Stomach (tissue), 9 donors: Measurements from ENCODE around the gene PRAC2. TPM values are rescaled to one million over a fixed set of nuclear protein-coding genes. Genes with fewer than 3 reads are reported as not detected.
"Not testable (repeated sequence)": the region's sequence is repeated elsewhere in the genome, so short reads cannot be mapped to it uniquely, and the experiment has no call there.

Source experiments
- DNase-seq, 2 donors: peaks; one replicate each; pipeline versions ENCODE4 v3.0.0 to v3.0.0-alpha.2; 2013 to 2019
- H3K27ac ChIP-seq, 5 donors: fragments of 200-600 bp in 4 of 5; sonication (generic) in 4 of 5; one replicate each; pipeline ENCODE4 v1.5.1; 2013 to 2019; ENCODE audit warnings: mild to moderate bottlenecking in 1 of 5, moderate library complexity in 1 of 5
- H3K27me3 ChIP-seq, 3 donors: fragments of 200-600 bp; sonication (generic); one replicate each; pipeline ENCODE4 v1.5.1; 2017 to 2019; ENCODE audit warnings: mixed run types in 1 of 3
- H3K36me3 ChIP-seq, 4 donors: fragments of 200-600 bp; sonication (generic); 1 replicate in 3 of 4; 2 replicates in 1 of 4; pipeline ENCODE4 v1.5.1; 2016 to 2019
- H3K4me1 ChIP-seq, 4 donors: fragments of 200-600 bp; sonication (generic); one replicate each; pipeline ENCODE4 v1.5.1; 2016 to 2019
- H3K4me3 ChIP-seq, 4 donors: fragments of 200-600 bp; sonication (generic) in 3 of 4; one replicate each; pipeline ENCODE4 v1.5.1; 2016 to 2019; ENCODE audit warnings: mild to moderate bottlenecking in 1 of 4
- H3K9me3 ChIP-seq, 4 donors: fragments of 200-600 bp; sonication (generic); one replicate each; pipeline ENCODE4 v1.5.1; 2016 to 2019
- CTCF ChIP-seq, 7 experiments: fragments of 450-650 bp in 4 of 7; fragments of 200-600 bp in 3 of 7; sonication (generic) in 3 of 7; IDR thresholded peaks; one replicate each; pipeline ENCODE4 v1.5.1; 2016 to 2019; ENCODE audit warnings: antibody characterized with exemption in 7 of 7, control low read depth in 2 of 7, mild to moderate bottlenecking in 1 of 7
- EP300 ChIP-seq: sonication (generic); formaldehyde crosslinking; IDR thresholded peaks from one replicate; pipeline ENCODE4 v1.6.1; 2017; ENCODE audit warnings: antibody characterized with exemption
- POLR2A ChIP-seq, 4 donors: fragments of 450-650 bp; IDR thresholded peaks; one replicate each; pipeline ENCODE4 v1.6.1; 2016; ENCODE audit warnings: antibody characterized with exemption in 4 of 4, control low read depth in 2 of 4, mild to moderate bottlenecking in 1 of 4, moderate library complexity in 1 of 4
- POLR2AphosphoS5 ChIP-seq, 3 donors: sonication (generic); formaldehyde crosslinking; IDR thresholded peaks; one replicate each; pipeline ENCODE4 v1.6.1; 2016; ENCODE audit warnings: antibody characterized with exemption in 3 of 3
- WGBS, 5 donors: extraction: QIAGEN DNeasy Blood & Tissue Kit in 3 of 5; methylation state at CpG; one replicate each; pipeline versions ENCODE4 v1.1.5 to v1.1.7; 2013 to 2018; 5-methylcytosine and 5-hydroxymethylcytosine counted together
- intact Hi-C: fragments of 100-400 bp; cut with DNase I; formaldehyde crosslinking; loops from one replicate; pipeline ENCODE4 v1.15.1; 2023; ENCODE audit warnings: low total_unique reads
- polyA plus RNA-seq, 3 donors: library from polyadenylated mRNA; stranded (reverse); fragments of 200-250 nt; gene quantifications; one replicate each; pipeline ENCODE4 v1.2.3, GENCODE V29; 2013
- total RNA-seq, 5 donors: library from RNA; depleted of rRNA; stranded (reverse); fragments of >200 nt; gene quantifications; one replicate each; pipeline versions ENCODE4 v1.1.0 to v1.2.3, GENCODE V29; 2014 to 2016
- donor health status: healthy with polysubstance abuse.
- donor health status: Bipolar disorder and iron deficiency.
- donor health status: healthy.

The PRAC2 gene
- total and polyA plus RNA-seq, 8 donors: not detected

GRCh38 chr17:48701864-48702532 lies 21.0 kb upstream of the PRAC2 start:
- TF ChIP-seq POLR2A (IDR thresholded peaks at IDR 0.05) (no peak), POLR2AphosphoS5 (IDR thresholded peaks at IDR 0.05) (no peak), CTCF (IDR thresholded peaks at IDR 0.05) (no peak), EP300 (no peak)

DNA sequence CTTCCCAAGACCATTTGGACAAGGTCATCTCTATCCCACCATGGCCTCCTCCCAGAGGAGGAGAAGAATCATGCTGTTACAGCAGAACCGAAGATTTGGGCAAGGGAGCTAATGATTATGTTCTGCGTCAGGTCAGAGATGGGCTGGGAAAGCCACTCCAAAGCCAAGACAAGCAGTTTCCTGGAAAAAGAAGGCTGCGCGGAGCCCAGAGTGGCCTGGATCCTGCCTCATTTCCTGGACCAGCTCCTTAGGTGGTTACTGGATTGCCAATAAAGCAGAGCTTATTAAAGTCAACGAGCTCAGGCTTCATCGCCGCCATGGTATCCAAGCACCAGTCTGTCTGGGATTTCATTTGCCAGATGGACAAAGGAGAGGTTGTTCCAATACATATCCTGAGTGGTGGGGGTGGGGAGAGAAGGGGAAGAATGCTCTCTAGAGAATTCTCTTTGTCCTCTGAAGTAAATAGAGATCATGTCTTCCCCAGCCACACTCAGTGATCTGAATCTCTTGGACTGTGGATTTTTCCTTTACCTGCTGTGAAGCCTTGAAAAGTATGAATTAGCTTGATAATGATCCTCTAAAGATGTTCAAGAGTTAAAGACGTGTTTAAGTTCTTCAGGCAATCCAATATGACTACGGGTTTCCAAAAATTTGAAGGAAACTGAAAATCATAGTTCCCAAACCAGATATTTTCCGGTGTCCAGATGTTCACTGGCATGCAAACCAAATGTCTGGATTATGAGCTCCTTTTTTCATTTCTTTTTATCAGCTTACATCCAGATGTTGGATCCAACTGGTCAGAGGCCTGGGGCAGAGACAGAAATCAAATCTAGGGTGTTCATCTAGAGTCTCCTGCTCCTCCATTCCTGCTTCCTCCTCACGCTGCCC lies 18.4 kb upstream of the PRAC2 start:
- WGBS, 5 donors: 68 to 82% (median 75%) methylated on average over 8 to 11 of the region's 11 CpGs
- DNase-seq: no peak
- H3K27me3 ChIP-seq: peaks cover 0 to 97% (median 43%) of the 10 kb centered on the region in 3 donors

More at GRCh38 chr17:48701864-48702532, 21.0 kb upstream of the PRAC2 start:
- Histone ChIP-seq H3K27me3 (peaks cover 4 to 94% (median 39%) of the 10 kb centered on the region in 3 donors), H3K27ac (no peak overlapping the region), H3K4me3 (no peak overlapping the region), H3K9me3 (no peaks in the 10 kb centered on the region), H3K36me3 (no peaks in the 10 kb centered on the region), H3K4me1 (no peaks in the 10 kb centered on the region)
- 89 to 94% (median 92%) methylated on average over 10 of the region's 10 CpGs for WGBS, 5 donors
- intact Hi-C loops: no loop called here
- no peak for DNase-seq

DNA sequence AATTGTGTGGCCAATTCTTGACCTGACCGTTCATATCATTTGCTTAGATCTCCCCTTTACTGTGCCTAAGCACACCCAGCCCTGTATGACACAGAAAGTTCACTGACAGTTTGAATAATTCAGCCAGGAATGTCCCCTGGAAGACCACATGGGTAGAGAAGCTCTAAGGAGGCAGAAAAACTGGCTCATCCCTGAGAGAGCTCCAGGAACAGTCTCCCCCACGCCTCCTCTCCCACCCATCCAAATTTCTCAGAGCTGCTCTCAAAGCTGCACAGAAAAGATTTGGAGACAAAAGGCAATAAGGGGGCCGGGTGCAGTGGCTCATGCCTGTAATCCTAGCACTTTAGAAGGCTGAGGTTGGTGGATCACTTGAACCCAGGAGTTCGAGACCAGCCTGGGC lies 11.9 kb upstream of the PRAC2 start:
- Histone ChIP-seq H3K27ac (no peak overlapping the region), H3K27me3 (peaks cover 0 to 99% (median 39%) of the 10 kb centered on the region in 3 donors), H3K4me3 (no peak overlapping the region), H3K9me3 (no peaks in the 10 kb centered on the region), H3K36me3 (no peaks in the 10 kb centered on the region), H3K4me1 (no peaks in the 10 kb centered on the region)
- intact Hi-C loops: no loop called here
- WGBS, 5 donors: 50 to 64% (median 57%) methylated on average over 4 of the region's 4 CpGs
- no peak for DNase-seq
- TF ChIP-seq EP300 (no peak), CTCF (IDR thresholded peaks at IDR 0.05) (no peak), POLR2AphosphoS5 (IDR thresholded peaks at IDR 0.05) (no peak), POLR2A (IDR thresholded peaks at IDR 0.05) (no peak)

More for the DNA sequence above, 18.4 kb upstream of the PRAC2 start:
- TF ChIP-seq POLR2AphosphoS5 (IDR thresholded peaks at IDR 0.05) (no peak), EP300 (no peak), CTCF (IDR thresholded peaks at IDR 0.05) (no peak), POLR2A (IDR thresholded peaks at IDR 0.05) (no peak)
- Histone ChIP-seq H3K4me1 (no peaks in the 10 kb centered on the region), H3K9me3 (no peaks in the 10 kb centered on the region), H3K4me3 (no peak overlapping the region), H3K27ac (no peak overlapping the region), H3K36me3 (no peaks in the 10 kb centered on the region)
- intact Hi-C loops: no loop called here

DNA sequence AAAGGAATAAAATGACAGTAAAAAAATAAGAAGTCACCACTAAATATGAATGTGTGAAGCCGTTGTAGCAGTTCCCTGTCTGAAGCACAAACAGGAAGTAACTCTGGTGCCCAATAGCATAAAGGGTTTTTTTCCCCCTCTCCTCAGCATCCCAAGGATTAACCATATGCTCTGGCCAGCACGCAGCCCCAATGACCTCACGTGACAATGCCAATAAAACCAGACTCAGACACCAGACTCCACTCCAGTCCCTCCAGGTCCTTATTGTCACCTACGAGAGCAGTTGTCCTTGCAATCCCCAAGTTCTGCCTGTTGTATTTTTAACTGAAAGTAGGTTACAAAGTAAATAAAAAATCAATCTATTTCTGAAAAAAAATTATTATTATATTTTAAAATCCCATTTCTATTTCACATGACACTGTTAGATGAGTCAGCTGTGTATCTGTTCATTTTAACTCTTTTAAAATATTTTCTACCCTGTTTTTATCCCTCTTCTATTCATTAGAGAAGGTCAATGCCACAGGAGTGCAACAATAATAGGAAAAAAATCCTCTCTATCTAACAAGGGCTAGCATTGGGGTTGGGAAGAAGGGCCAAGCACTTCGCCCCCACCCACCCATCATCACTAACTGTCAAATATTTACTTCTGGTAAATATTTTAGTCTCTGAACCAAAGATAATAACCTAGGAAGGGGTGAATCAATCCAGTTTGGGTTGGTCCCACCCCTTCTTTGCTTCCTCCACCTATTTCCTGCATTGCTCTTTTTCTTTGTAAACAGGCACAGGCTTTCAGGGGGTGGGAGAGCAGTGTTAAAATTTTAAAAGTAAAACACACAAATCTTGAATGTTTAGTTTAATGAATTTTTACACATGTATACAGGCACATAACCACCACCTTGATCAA lies 7.2 kb upstream of the PRAC2 start:
- no peaks in the 10 kb centered on the region for H3K36me3 ChIP-seq
- intact Hi-C loops: no loop called here
- H3K27ac ChIP-seq: no peak overlapping the region
- no peak for TF ChIP-seq CTCF (IDR thresholded peaks at IDR 0.05)
- TF ChIP-seq POLR2A (IDR thresholded peaks at IDR 0.05): no peak
- no peak for TF ChIP-seq POLR2AphosphoS5 (IDR thresholded peaks at IDR 0.05)
- no peak for TF ChIP-seq EP300
- H3K27me3 ChIP-seq: peaks cover 32 to 99% (median 66%) of the 10 kb centered on the region in 3 donors
- peaks cover 0 to 15% (median 0%) of the 10 kb centered on the region in 4 donors for H3K9me3 ChIP-seq
- no peak for DNase-seq
- 25 to 35% (median 32%) methylated on average over 5 of the region's 5 CpGs for WGBS, 5 donors
- no peak overlapping the region for H3K4me3 ChIP-seq
- H3K4me1 ChIP-seq: peaks cover 0 to 19% (median 11%) of the 10 kb centered on the region in 4 donors

DNA sequence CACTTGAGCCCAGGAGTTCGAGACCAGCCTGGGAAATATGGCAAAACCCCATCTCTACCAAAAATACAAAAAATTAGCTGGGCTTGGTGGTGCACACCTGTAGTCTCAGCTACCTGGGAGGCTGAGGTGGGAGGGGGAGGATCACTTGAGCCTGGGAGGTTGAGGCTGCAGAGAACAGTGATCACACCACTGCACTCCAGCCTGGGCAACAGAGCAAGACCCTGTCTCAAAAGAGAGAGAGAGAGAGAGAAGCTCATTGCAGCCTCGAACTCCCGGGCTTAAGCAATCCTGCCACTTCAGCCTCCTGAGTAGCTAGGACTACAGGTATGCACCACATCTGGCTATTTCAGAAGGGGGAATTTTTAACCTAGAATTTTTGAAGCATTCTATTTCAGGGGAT lies 6.4 kb upstream of the PRAC2 start:
- H3K4me3 ChIP-seq, H3K27ac ChIP-seq, DNase-seq, intact Hi-C loops, H3K36me3 ChIP-seq: not testable (repeated sequence)
- peaks cover 0 to 15% (median 0%) of the 10 kb centered on the region in 4 donors for H3K9me3 ChIP-seq
- peaks cover 32 to 99% (median 70%) of the 10 kb centered on the region in 3 donors for H3K27me3 ChIP-seq
- peaks cover 0 to 19% (median 11%) of the 10 kb centered on the region in 4 donors for H3K4me1 ChIP-seq
- 55 to 74% (median 62%) methylated on average over 3 of the region's 3 CpGs for WGBS, 5 donors
